ENCODE data around the gene ACSL1. TPM values are rescaled to one million over a fixed set of nuclear protein-coding genes. Genes with fewer than 3 reads are reported as not detected.

ACSL1 gene
- polyA plus RNA-seq, 1 donor from 2014 or later = 30.7 TPM

GRCh38 chr4:184756399-184756798 lies 69.4 kb downstream of the ACSL1 start:
- peaks cover 4% of the 10 kb centered on the region for H3K36me3 ChIP-seq (ENCODE audit: insufficient read depth, low read length)
- no peaks in the 10 kb centered on the region for H3K79me2 ChIP-seq (replicated peaks; ENCODE audit: insufficient read depth, low read length)
- H3K9me3 ChIP-seq (ENCODE audit: low read length) = no peaks in the 10 kb centered on the region
- H3K4me3 ChIP-seq (ENCODE audit: low read length) = no peak overlapping the region
- no peak for TF ChIP-seq REST (IDR thresholded peaks at IDR 0.05; ENCODE audit: borderline replicate concordance)
- no peak for TF ChIP-seq EP300 (conservative IDR thresholded peaks at IDR 0.05; ENCODE audit: poor library complexity, severe bottlenecking)
- TF ChIP-seq MXI1 (conservative IDR thresholded peaks at IDR 0.05; ENCODE audit: poor library complexity, severe bottlenecking) = no peak
- TF ChIP-seq, protein P1, sequence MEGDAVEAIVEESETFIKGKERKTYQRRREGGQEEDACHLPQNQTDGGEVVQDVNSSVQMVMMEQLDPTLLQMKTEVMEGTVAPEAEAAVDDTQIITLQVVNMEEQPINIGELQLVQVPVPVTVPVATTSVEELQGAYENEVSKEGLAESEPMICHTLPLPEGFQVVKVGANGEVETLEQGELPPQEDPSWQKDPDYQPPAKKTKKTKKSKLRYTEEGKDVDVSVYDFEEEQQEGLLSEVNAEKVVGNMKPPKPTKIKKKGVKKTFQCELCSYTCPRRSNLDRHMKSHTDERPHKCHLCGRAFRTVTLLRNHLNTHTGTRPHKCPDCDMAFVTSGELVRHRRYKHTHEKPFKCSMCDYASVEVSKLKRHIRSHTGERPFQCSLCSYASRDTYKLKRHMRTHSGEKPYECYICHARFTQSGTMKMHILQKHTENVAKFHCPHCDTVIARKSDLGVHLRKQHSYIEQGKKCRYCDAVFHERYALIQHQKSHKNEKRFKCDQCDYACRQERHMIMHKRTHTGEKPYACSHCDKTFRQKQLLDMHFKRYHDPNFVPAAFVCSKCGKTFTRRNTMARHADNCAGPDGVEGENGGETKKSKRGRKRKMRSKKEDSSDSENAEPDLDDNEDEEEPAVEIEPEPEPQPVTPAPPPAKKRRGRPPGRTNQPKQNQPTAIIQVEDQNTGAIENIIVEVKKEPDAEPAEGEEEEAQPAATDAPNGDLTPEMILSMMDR (IDR thresholded peaks at IDR 0.05; ENCODE audit: poor library complexity, severe bottlenecking) = no peak
- no peak for TF ChIP-seq POLR2AphosphoS5 (IDR thresholded peaks at IDR 0.05)
- no peaks in the 10 kb centered on the region for H4K20me1 ChIP-seq (ENCODE audit: insufficient read depth)
- no peak overlapping the region for H3K9ac ChIP-seq (ENCODE audit: low read length)
- H3K27ac ChIP-seq (ENCODE audit: low read length) = no peak overlapping the region
- no peaks in the 10 kb centered on the region for H3F3A ChIP-seq (ENCODE audit: insufficient read depth, low read length, poor library complexity, severe bottlenecking)
- no peak overlapping the region for H2AFZ ChIP-seq (ENCODE audit: low read depth, low read length)
- H3K4me2 ChIP-seq (ENCODE audit: low read length) = no peak overlapping the region
- H3K9me2 ChIP-seq (ENCODE audit: insufficient read depth, low read length) = no peaks in the 10 kb centered on the region
- H3K27me3 ChIP-seq (ENCODE audit: insufficient read depth, low read depth, low read length) = no peaks in the 10 kb centered on the region

- TF ChIP-seq EZH2 (IDR thresholded peaks at IDR 0.05; ENCODE audit: borderline replicate concordance, insufficient read depth, low read length, poor library complexity, severe bottlenecking) (no peak), TAF1 (IDR thresholded peaks at IDR 0.05; ENCODE audit: low read depth) (no peak), SMC3 (conservative IDR thresholded peaks at IDR 0.05; ENCODE audit: poor library complexity) (no peak), RAD21 (conservative IDR thresholded peaks at IDR 0.05) (no peak)
- H3K9ac ChIP-seq (ENCODE audit: low read length) = no peak overlapping the region
- H3K4me2 ChIP-seq (ENCODE audit: low read length) = no peak overlapping the region
These were observed 70.5 kb downstream of the ACSL1 start for GRCh38 chr4:184755278-184755677.

More at GRCh38 chr4:184755278-184755677, 70.5 kb downstream of the ACSL1 start:
- Histone ChIP-seq H3K4me3 (ENCODE audit: low read length) (no peak overlapping the region), H3K27me3 (ENCODE audit: insufficient read depth, low read depth, low read length) (no peaks in the 10 kb centered on the region), H4K20me1 (ENCODE audit: insufficient read depth) (no peaks in the 10 kb centered on the region), H3K79me2 (replicated peaks; ENCODE audit: insufficient read depth, low read length) (no peaks in the 10 kb centered on the region), H3K36me3 (ENCODE audit: insufficient read depth, low read length) (no peaks in the 10 kb centered on the region), H3K9me2 (ENCODE audit: insufficient read depth, low read length) (no peaks in the 10 kb centered on the region), H2AFZ (ENCODE audit: low read depth, low read length) (no peak overlapping the region), H3F3A (ENCODE audit: insufficient read depth, low read length, poor library complexity, severe bottlenecking) (no peaks in the 10 kb centered on the region), H3K9me3 (ENCODE audit: low read length) (no peaks in the 10 kb centered on the region), H3K27ac (ENCODE audit: low read length) (no peak overlapping the region)
